B cell (primary cell): ENCODE measurements around the gene ADGRD2.

Experiments used
- EZH2 ChIP-seq: IDR thresholded peaks from 2 replicates; pipeline ENCODE4 v1.6.1; 2012; ENCODE audit warnings: borderline replicate concordance, low read depth, mild to moderate bottlenecking, moderate library complexity, low read length; ENCODE audit not compliant: insufficient read depth, poor library complexity, severe bottlenecking
- TF ChIP-seq, protein P1 (sequence below): fragments of 200-600 bp; IDR thresholded peaks from one replicate; pipeline ENCODE4 v1.8.0; 2022; ENCODE audit warnings: antibody characterized with exemption, mild to moderate bottlenecking

DNA sequence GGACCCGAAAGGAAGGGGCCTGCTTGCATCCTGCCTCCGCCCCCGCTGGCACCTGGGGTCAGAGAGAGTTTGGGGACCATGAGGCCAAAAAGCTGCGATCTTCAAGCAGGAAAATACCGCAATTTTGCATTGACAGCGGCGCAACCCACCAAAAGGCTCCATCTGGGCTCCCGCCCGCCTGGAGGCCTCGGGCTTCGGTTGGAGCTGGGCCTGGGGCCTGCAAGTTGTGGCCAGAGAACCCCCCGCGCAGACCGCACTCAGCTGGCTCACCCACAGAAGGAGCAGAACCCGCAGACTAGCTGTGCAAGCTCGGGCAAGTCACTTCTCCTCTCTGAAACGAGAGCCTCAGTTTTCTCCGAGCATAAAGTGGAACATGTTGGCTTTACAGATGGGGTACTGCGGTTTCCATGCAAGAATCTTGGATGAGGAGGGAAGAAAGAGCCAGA is 55.7 kb downstream of the ADGRD2 start:
- TF ChIP-seq, protein P1, sequence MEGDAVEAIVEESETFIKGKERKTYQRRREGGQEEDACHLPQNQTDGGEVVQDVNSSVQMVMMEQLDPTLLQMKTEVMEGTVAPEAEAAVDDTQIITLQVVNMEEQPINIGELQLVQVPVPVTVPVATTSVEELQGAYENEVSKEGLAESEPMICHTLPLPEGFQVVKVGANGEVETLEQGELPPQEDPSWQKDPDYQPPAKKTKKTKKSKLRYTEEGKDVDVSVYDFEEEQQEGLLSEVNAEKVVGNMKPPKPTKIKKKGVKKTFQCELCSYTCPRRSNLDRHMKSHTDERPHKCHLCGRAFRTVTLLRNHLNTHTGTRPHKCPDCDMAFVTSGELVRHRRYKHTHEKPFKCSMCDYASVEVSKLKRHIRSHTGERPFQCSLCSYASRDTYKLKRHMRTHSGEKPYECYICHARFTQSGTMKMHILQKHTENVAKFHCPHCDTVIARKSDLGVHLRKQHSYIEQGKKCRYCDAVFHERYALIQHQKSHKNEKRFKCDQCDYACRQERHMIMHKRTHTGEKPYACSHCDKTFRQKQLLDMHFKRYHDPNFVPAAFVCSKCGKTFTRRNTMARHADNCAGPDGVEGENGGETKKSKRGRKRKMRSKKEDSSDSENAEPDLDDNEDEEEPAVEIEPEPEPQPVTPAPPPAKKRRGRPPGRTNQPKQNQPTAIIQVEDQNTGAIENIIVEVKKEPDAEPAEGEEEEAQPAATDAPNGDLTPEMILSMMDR, result no peak
- no peak for TF ChIP-seq EZH2
